Peyer's patch (tissue), 4 donors: Measurements from ENCODE around the gene SCN5A.

Source experiments
- POLR2A ChIP-seq, 2 donors: fragments of 450-650 bp; IDR thresholded peaks; one replicate each; pipeline ENCODE4 v1.5.1; 2017; ENCODE audit warnings: antibody characterized with exemption in 2 of 2, mild to moderate bottlenecking in 2 of 2, moderate library complexity in 2 of 2
- TF ChIP-seq, protein P1 (sequence below), 6 experiments: fragments of 450-650 bp in 4 of 6; fragments of 200-600 bp in 2 of 6; sonication (generic) in 1 of 6; IDR thresholded peaks; one replicate each; pipeline ENCODE4 v1.5.1; 2017 to 2019; ENCODE audit warnings: antibody characterized with exemption in 6 of 6, mild to moderate bottlenecking in 3 of 6, moderate library complexity in 1 of 6

DNA sequence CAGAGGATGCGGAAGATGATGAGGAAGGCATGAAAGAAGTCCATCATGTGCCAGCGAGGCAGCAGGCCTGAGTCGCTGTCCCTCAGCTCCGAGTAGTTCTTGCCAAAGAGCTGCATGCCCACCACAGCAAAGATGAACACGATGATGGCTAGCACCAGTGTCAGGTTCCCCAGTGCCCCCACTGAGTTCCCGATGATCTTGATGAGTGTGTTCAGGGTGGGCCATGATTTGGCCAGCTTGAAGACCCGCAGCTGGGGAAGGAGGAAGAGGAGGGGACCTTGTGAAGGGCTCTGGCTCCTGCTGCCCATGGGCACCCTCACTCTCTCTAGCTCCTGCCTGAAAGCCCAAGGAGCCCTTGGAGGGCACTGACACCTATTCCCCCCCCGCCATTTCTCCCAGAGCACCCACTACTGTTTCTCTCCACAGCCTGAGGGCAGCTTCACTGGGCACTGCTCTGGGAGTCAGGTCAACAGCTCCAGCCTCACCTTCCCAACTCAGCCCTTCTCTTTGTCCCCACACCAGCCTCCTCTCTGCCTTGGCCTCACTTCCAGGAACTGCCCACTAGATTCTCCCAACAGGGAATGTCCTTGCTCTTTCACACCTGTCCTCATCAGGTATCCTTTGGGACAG lies 63.6 kb downstream of the SCN5A start:
- TF ChIP-seq POLR2A (IDR thresholded peaks at IDR 0.05), result no peak
- TF ChIP-seq, protein P1, sequence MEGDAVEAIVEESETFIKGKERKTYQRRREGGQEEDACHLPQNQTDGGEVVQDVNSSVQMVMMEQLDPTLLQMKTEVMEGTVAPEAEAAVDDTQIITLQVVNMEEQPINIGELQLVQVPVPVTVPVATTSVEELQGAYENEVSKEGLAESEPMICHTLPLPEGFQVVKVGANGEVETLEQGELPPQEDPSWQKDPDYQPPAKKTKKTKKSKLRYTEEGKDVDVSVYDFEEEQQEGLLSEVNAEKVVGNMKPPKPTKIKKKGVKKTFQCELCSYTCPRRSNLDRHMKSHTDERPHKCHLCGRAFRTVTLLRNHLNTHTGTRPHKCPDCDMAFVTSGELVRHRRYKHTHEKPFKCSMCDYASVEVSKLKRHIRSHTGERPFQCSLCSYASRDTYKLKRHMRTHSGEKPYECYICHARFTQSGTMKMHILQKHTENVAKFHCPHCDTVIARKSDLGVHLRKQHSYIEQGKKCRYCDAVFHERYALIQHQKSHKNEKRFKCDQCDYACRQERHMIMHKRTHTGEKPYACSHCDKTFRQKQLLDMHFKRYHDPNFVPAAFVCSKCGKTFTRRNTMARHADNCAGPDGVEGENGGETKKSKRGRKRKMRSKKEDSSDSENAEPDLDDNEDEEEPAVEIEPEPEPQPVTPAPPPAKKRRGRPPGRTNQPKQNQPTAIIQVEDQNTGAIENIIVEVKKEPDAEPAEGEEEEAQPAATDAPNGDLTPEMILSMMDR (IDR thresholded peaks at IDR 0.05), result no peak
